T-helper 2 cell treated with Interferon-gamma antibody and Interleukin-4, amounts not matched to agents 5 μg/mL and 100 μg/mL, for 36 hours (primary cell): ENCODE results near the gene ANKS6.

Experiments used
- DNase-seq: peaks from one replicate; pipeline ENCODE4 v3.0.0; 2021; ENCODE audit warnings: low spot score
- H3K27ac Mint-ChIP-seq: one replicate; pipeline ENCODE4 v1.8.0; 2021; ENCODE audit warnings: mild to moderate bottlenecking, mixed read lengths
- H3K27me3 Mint-ChIP-seq: one replicate; pipeline ENCODE4 v1.8.0; 2021; ENCODE audit warnings: low read depth, mixed read lengths
- H3K36me3 Mint-ChIP-seq: one replicate; pipeline ENCODE4 v1.8.0; 2021; ENCODE audit warnings: low read depth, mixed read lengths
- H3K4me1 Mint-ChIP-seq: one replicate; pipeline ENCODE4 v1.8.0; 2021; ENCODE audit warnings: low read depth, mixed read lengths
- H3K4me3 Mint-ChIP-seq: one replicate; pipeline ENCODE4 v1.8.0; 2022; ENCODE audit warnings: mild to moderate bottlenecking, moderate library complexity, mixed read lengths
- H3K9me3 Mint-ChIP-seq: one replicate; pipeline ENCODE4 v1.8.0; 2021; ENCODE audit warnings: mixed read lengths

ANKS6 gene

GRCh38 chr9:98829766-98830165 lies 33.4 kb upstream of the ANKS6 start:
- no peaks in the 10 kb centered on the region for H3K27me3 Mint-ChIP-seq
- no peak for DNase-seq
- H3K4me1 Mint-ChIP-seq, result no peaks in the 10 kb centered on the region
- H3K4me3 Mint-ChIP-seq, result no peak overlapping the region
- H3K9me3 Mint-ChIP-seq, result no peaks in the 10 kb centered on the region
- no peaks in the 10 kb centered on the region for H3K36me3 Mint-ChIP-seq
- H3K27ac Mint-ChIP-seq, result no peak overlapping the region

DNA sequence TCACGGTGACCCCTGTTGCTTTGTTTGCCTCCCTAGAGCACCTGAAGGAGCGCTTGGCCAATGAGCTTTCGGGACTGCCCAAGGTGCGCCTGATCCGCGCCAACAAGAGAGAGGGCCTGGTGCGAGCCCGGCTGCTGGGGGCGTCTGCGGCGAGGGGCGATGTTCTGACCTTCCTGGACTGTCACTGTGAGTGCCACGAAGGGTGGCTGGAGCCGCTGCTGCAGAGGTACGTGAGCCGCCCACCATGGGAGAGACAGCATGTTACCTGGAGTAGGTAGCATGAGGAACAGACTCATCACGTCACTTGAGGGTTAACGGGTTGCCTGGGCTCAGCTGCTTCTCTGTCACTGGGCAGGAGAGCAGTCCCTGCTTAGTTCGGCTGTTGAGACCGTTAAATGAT lies 30.4 kb upstream of the ANKS6 start:
- Mint-ChIP-seq H3K27ac (no peak overlapping the region), H3K4me1 (no peaks in the 10 kb centered on the region), H3K9me3 (no peaks in the 10 kb centered on the region), H3K4me3 (no peak overlapping the region), H3K27me3 (no peaks in the 10 kb centered on the region), H3K36me3 (no peaks in the 10 kb centered on the region)
- no peak for DNase-seq

DNA sequence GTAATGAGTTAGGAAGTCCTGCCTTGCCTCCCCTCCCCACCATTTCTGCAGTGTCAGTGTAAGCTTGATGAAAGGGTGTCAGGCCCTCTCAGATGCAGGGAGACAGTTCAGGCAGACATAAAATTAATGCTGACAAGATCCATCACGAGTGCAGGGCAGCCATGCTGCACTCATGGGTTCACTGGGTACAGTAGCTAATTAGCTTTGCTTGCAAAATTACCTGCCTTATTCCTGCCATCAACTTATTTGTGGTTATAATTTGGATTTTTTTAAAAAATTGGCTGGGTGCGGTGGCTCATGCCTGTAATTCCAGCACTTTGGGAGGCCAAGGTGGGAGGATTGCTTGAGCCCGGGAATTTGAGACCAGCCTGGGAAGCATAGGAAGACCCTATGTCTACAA lies 29.1 kb upstream of the ANKS6 start:
- Mint-ChIP-seq H3K9me3 (no peaks in the 10 kb centered on the region), H3K36me3 (no peaks in the 10 kb centered on the region), H3K4me1 (no peaks in the 10 kb centered on the region), H3K27me3 (no peaks in the 10 kb centered on the region), H3K4me3 (no peak overlapping the region), H3K27ac (no peak overlapping the region)
- DNase-seq, result no peak

- DNase-seq, result no peak
- Mint-ChIP-seq H3K36me3 (no peaks in the 10 kb centered on the region), H3K4me3 (no peak overlapping the region), H3K4me1 (no peaks in the 10 kb centered on the region), H3K27ac (no peak overlapping the region), H3K9me3 (no peaks in the 10 kb centered on the region), H3K27me3 (no peaks in the 10 kb centered on the region)
These were observed 27.4 kb upstream of the ANKS6 start for GRCh38 chr9:98823666-98824334.

DNA sequence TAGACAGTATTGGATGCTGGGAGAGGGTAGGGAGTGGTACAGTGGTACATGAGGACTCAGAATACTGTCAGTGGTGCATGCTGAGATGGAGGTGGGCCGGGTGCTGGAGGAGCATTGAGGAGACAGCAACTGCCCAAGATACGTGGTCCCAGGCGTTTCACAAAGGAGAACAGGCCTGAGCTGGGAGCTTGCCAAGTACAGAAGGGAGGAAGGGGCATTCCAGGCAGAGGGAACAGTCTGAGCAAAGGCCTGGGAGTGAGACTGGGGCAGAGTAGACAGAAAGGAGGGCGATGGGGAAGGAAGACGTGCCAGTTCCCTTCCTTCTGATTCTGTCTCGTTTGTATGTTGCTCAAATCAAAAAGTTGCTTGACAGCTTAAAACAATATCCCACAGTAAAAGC lies 26.3 kb upstream of the ANKS6 start:
- H3K27me3 Mint-ChIP-seq, result no peaks in the 10 kb centered on the region
- no peaks in the 10 kb centered on the region for H3K9me3 Mint-ChIP-seq
- H3K4me1 Mint-ChIP-seq, result no peaks in the 10 kb centered on the region
- H3K36me3 Mint-ChIP-seq, result no peaks in the 10 kb centered on the region
- H3K27ac Mint-ChIP-seq, result no peak overlapping the region
- H3K4me3 Mint-ChIP-seq, result no peak overlapping the region
- DNase-seq, result no peak

DNA sequence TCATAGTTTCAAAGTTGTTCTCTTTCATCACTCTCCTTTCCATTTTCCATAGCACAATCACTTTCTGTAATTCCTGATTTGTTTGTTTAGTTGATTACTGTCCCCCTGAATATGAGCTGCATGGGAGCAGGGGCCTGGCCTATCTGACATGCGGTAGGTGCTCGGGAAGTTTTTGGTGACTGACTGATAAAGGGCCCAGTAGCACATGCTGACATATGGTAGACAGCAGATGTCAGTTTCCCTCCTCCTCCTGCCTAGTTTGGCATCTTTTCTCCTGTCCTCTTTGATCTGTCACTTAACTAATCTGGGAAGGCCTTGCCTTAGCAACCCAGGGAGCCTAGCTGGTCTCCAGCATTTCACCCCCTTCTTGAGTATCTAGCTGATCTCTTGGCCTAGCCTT lies 25.5 kb upstream of the ANKS6 start:
- no peak for DNase-seq
- Mint-ChIP-seq H3K4me1 (no peaks in the 10 kb centered on the region), H3K27ac (no peak overlapping the region), H3K4me3 (no peak overlapping the region), H3K27me3 (no peaks in the 10 kb centered on the region), H3K9me3 (no peaks in the 10 kb centered on the region), H3K36me3 (no peaks in the 10 kb centered on the region)

- Mint-ChIP-seq H3K4me3 (no peak overlapping the region), H3K4me1 (peaks cover 1% of the 10 kb centered on the region), H3K36me3 (no peaks in the 10 kb centered on the region), H3K9me3 (no peaks in the 10 kb centered on the region), H3K27me3 (no peaks in the 10 kb centered on the region), H3K27ac (no peak overlapping the region)
- DNase-seq, result no peak
These were observed 22.9 kb upstream of the ANKS6 start for GRCh38 chr9:98819231-98819630.

DNA sequence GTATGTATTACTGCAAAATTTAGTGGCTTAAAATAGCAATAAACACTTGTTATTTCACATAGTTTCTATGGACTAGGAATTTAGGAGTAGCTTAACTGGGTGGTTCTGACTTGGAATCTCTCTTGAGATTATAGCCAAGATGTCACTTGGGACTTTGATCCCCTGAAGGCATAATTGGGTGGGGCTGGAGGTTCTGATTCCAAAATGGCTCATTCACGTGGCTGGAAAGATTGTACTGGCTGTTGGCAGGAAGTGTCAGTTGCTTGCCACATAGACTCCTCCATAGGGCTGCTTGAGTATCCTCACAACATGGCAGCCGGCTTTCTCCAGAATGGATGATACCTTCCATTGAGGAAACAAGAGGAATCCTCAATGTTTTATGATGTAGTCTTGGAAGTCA lies 22.4 kb upstream of the ANKS6 start:
- H3K36me3 Mint-ChIP-seq, result no peaks in the 10 kb centered on the region
- no peak overlapping the region for H3K27ac Mint-ChIP-seq
- no peak for DNase-seq
- H3K4me1 Mint-ChIP-seq, result peaks cover 1% of the 10 kb centered on the region
- no peak overlapping the region for H3K4me3 Mint-ChIP-seq
- no peaks in the 10 kb centered on the region for H3K9me3 Mint-ChIP-seq
- no peaks in the 10 kb centered on the region for H3K27me3 Mint-ChIP-seq

DNA sequence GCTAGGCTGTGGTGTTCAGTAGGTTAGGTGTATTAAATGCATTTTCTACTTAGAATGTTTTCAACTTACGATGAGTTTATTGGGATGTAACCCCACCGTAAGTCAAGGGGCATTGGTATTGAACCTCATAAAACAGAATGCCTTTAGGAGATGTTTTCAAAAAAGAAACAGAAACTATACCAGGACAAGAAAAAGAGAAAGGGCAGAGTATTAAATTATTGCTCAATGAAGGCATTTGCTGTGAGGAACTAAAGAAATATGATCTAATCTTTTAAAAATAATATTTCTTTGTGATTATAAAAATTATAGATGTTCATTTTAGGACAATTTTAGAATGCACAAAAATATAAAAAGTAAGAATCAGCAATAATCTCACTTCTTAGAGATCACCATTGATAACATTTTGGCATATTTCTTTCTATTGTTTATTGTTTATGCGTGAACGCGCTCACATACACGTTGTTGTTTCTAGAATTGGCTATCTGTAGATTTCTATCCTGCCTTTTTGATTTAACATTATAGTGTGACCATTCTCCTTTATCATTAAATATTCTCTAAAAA lies 19.1 kb upstream of the ANKS6 start:
- Mint-ChIP-seq H3K36me3 (peaks cover 4% of the 10 kb centered on the region), H3K27ac (no peak overlapping the region), H3K9me3 (no peaks in the 10 kb centered on the region), H3K27me3 (peaks cover 11% of the 10 kb centered on the region), H3K4me3 (no peak overlapping the region), H3K4me1 (peaks cover 9% of the 10 kb centered on the region)
- DNase-seq, result no peak

DNA sequence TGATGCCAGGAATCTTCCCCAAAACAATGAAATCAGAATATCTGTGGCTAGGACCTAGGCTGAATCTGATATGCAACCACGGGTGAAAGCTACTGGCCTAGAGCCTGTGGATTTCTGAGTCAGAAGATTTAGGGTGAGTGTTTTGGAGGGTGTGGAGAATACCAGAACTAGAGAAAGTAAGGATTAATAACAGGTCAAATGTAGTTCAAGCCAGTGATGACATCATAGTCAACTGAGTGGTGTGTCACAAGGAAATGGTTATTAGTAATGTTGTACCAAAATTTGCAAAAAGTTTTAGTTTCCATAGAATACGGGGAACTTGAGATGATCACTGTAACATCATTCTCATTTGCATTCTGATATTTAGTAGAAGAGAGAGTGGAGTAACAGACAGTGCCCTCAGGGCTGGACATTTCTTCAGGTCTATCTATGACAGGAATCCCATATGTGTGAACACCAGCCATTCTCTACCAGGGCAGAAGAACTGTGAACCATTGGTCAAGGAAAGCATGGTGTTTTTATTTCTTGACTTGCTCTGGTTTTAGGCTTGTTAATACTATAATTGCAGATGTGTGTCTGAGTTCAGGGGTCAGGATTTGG lies 14.8 kb upstream of the ANKS6 start:
- H3K27ac Mint-ChIP-seq, result no peak overlapping the region
- peaks cover 41% of the 10 kb centered on the region for H3K27me3 Mint-ChIP-seq
- no peak for DNase-seq
- peaks cover 24% of the 10 kb centered on the region for H3K4me1 Mint-ChIP-seq
- no peak overlapping the region for H3K4me3 Mint-ChIP-seq
- peaks cover 4% of the 10 kb centered on the region for H3K36me3 Mint-ChIP-seq
- H3K9me3 Mint-ChIP-seq, result no peaks in the 10 kb centered on the region

DNA sequence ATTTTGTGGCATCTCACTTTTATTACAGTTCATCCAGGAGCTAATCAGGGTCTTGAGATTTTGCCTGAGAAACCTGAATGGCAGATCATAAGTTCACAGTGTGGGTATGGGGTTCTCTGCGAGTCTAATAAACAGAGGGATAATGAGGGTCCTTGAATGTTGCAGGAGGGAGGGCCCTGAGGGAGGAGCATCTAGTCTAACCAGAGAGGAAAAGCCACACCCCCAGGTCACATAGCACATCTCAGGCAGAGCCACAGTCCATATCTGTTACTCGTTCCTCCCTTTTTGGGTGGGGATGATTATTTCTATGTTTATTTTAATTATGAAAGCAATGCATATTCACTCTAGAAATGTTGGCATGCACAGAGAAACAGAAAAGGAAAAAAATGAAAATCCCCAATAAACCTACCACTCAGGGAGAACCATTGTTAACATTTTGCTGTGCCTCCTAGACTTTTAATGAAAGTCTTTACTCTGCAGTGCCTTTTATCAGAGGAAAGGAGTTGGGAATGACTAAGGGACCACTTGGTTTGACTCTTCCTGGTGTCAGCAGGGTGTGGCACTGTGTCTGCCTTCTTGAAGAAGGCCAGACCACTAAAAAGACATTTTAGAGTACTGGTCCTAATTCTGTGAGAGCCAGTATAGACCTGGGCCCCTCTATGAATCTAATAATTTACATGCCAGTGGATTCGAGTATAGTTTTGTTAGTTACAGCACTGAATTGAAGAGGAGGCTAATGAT lies 13.9 kb upstream of the ANKS6 start:
- peaks cover 4% of the 10 kb centered on the region for H3K36me3 Mint-ChIP-seq
- peaks cover 23% of the 10 kb centered on the region for H3K4me1 Mint-ChIP-seq
- H3K4me3 Mint-ChIP-seq, result no peak overlapping the region
- no peaks in the 10 kb centered on the region for H3K9me3 Mint-ChIP-seq
- H3K27ac Mint-ChIP-seq, result no peak overlapping the region
- H3K27me3 Mint-ChIP-seq, result peaks cover 50% of the 10 kb centered on the region
- DNase-seq, result no peak

- Mint-ChIP-seq H3K4me1 (peaks cover 23% of the 10 kb centered on the region), H3K4me3 (peak overlapping the region; percentile 82), H3K36me3 (peaks cover 4% of the 10 kb centered on the region), H3K27ac (no peak overlapping the region), H3K9me3 (no peaks in the 10 kb centered on the region), H3K27me3 (peaks cover 57% of the 10 kb centered on the region)
- DNase-seq, result no peak
These were observed 13.2 kb upstream of the ANKS6 start for GRCh38 chr9:98809311-98810101.

- Mint-ChIP-seq H3K36me3 (peaks cover 4% of the 10 kb centered on the region), H3K4me1 (peaks cover 23% of the 10 kb centered on the region), H3K4me3 (peak overlapping the region; percentile 82), H3K27me3 (peaks cover 63% of the 10 kb centered on the region), H3K9me3 (no peaks in the 10 kb centered on the region), H3K27ac (no peak overlapping the region)
- no peak for DNase-seq
These were observed 12.5 kb upstream of the ANKS6 start for GRCh38 chr9:98808875-98809274.

DNA sequence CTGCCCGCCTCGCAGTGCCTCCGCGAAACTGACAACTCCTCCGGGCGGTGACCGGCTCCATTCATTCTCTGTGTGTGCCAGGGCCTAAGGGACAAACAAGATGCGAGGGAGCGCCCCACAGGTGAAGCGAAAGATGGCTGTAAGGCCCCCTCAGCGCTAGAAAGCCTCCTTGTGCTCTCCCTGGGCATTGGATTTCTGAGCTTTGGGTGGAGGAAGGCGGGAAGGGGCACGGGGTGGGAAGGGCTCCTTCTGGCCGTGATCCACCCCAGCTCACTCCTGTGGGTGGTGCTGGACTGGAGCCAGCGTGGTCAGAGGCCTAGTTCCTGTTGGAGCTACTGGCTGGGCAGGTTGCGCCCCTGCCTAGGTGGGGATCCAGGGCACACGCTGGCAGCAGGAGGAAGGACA lies 12.1 kb upstream of the ANKS6 start:
- Mint-ChIP-seq H3K4me3 (peak overlapping the region; percentile 82), H3K36me3 (peaks cover 4% of the 10 kb centered on the region), H3K27me3 (peaks cover 64% of the 10 kb centered on the region), H3K9me3 (no peaks in the 10 kb centered on the region), H3K4me1 (peaks cover 23% of the 10 kb centered on the region), H3K27ac (no peak overlapping the region)
- no peak for DNase-seq
